HG02798 (cell line): ENCODE data around the gene AKAP12.
"Not testable (repeated sequence)": the region's sequence is repeated elsewhere in the genome, so short reads cannot be mapped to it uniquely, and the experiment has no call there.

Experiments used
- ATAC-seq: cut with Tn5 transposase; IDR thresholded peaks from one replicate; pipeline ENCODE4 v1.9.1; 2021; ENCODE audit warnings: mild to moderate bottlenecking; ENCODE audit not compliant: unreplicated experiment, poor library complexity

AKAP12 gene

DNA sequence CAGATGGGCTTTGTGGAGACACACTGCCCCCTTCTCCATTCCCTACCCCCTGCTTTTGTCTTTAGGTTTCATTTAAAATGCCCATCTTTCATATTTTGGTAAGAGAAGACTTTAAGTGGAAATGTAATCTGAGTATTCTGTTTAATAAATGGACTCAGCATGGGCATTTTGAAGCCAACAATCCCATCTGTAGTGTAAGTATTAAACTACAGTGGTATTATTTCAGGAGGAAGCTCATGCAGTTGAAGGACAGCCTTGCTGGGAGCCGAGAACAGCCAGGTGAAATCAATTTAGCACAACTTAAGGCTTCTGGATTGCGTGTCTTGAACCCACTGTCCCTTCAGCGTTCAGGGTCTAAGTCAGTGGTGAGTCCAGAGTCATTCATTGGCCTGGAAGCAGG is 63.5 kb downstream of the AKAP12 start:
- ATAC-seq, result no peak

DNA sequence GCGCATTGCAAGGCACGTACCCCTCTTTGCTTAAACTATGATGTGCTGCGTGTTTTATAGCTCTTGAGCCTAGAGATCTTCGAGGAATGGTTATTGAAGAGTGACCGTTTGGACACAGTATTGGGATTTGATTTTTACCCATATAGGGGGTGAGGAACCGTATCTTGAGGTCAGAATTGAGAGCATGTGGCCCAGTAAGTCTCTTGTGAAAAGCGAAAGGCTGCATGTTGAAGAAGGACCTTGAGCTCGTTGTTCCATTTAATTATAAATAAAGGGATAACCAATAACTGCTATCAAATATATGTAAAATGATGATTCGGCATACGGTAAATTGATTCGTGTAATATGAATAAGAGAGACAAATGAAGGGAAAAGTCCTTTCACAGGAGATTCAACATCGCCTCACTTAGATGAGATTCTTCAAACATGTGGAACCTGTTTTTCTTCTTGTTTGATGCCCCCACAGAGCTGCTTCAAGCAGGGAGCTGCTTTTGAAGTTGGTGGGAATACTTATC is 66.6 kb downstream of the AKAP12 start:
- no peak for ATAC-seq

DNA sequence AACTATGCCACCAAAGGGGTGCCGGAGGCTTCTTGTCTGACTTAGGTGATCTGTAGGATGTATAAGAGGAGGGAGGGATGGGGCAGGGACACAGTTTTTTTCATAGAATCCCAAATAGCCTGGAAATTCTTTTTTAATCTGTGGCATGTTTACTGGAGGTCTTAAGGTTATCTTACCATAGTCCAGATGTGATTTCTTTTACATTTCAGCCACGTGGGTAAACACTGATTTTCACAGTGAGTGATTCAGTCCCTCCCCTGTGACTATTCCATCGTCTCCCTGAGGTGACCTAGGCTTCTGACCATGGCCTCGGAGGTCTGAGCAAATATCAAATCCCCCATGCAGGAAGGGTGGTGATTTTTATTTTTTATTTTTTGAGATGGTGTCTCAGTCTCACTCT is 67.7 kb downstream of the AKAP12 start:
- no peak for ATAC-seq

DNA sequence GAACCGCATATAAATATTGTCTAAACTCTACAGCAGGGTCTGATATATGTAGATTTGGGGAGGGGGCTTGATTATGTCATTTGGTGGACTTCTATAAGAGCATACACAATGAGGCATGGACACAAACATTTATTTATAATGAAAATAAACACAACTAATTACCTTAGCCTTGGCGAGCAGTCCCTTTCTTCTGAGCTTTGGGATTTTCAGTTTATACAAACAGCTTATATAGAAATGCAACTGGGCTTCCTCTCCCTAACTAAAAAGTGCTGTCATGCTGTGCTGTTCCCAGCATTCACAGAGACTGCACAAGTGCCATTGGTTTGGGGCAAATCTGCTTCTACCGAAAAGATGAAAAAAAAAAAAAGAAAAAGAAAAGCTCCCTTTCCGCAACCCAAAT is 69.9 kb downstream of the AKAP12 start:
- ATAC-seq, result no peak

GRCh38 chr6:151310279-151310678 is 70.5 kb downstream of the AKAP12 start:
- no peak for ATAC-seq

DNA sequence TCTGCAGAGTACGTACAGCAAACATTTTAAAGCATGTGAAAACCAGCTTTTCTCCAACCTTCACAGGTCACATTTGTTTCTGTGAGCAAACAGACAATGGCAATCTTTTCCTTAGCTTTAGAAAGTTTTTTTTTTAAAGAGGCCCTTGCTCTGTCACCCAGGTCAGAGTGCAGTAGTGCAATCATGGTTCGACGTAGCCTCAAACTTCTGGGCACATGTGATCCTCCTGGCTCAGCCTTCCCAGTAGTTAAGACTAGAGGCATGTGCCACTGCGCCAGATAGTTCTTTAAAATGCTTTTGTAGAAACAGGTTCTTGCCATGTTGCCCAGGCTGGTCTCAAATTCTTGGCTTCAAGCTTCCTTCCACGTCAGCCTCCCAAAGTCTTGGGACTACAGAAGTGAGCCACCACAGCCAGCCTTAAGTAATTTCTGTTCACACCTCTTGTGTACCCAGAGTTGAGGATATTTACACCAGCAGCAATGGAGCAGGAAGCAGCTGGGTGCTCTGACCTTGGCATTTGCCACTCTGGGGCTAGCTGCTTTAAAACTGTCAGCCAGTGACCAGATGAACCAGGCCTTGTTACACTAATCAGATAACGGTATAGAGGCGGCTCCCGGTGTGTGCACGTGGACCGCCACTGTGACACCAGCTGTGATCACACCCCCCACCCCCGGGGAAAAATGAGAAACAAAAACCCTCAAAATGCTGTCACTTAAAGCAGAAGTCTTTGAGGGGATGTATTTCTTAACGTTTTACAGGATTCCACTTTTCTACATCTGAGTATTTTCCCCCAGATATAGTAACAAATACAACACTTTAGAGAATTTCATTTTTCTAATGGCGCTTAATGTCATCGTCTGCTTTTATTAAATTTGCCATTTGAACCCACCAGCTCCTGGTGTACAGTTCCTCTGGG is 71.3 kb downstream of the AKAP12 start:
- ATAC-seq, result no peak

GRCh38 chr6:151313066-151313491 is 73.3 kb downstream of the AKAP12 start:
- ATAC-seq, result no peak

- ATAC-seq, result not testable (repeated sequence)
Measured at GRCh38 chr6:151315661-151316060, 75.9 kb downstream of the AKAP12 start.

DNA sequence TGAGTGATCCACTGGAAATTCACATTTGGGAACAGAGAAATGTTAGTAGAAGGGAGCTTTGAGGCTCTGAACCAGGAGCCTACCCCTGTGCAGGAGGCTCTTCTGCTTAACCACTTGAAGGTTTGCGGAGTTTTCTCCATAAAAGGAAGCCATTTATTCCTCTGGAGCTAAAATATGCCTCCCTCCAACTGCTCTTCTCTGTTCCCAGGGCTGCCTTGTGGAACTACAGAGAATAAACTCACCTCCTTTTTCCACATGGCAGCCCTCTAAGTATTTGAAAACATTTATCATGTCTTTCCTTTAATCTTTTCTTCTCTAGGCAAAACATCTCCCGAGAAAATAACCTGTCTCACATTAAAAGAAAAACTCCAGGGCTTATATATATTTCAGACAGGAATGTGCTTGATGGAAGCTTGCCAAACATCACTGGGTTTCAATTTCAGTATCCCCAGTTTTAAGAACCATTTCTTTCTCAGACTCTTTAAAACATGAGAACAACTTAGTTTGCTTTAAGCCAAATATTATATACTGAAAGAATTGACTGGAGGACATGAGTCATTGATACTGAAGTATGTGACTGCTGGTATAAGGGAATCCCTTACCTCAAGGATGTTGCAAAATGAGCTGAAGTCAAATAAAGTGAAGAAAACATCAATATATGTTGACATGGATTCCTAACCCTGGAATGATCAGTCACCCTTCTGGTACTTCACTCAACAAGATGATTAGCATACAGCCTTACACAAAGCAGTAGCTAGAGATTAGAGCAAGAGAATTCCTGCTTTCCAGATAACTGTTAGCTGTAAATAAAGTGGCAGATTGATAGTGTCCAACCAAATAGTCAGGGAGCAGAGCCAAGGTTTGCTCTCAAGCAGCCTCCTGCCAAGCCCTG is 77.6 kb downstream of the AKAP12 start:
- ATAC-seq, result no peak

- ATAC-seq, result no peak
Measured at GRCh38 chr6:151317995-151318365, 78.2 kb downstream of the AKAP12 start.

GRCh38 chr6:151320140-151320539 is 80.4 kb downstream of the AKAP12 start:
- ATAC-seq, result no peak

GRCh38 chr6:151321438-151321837 is 81.7 kb downstream of the AKAP12 start:
- ATAC-seq, result no peak

DNA sequence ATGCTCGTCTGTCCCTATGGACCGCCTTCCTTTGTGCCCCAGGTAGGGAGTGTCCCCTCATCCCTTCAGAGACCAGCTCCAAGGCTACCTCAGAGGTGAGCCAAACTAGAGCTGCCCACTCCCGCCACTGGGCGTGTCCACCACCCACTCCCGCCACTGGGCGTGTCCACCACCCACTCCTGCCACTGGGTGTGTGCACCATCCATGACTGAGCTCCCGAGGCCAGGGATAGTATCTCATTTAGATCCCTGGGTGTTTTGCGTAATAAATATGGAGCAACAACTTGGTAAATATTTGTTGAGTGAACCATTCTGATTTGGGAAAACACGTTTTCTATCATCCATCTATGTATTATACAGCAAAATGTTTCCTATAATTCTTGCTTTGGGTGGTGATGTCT is 82.8 kb downstream of the AKAP12 start:
- no peak for ATAC-seq

DNA sequence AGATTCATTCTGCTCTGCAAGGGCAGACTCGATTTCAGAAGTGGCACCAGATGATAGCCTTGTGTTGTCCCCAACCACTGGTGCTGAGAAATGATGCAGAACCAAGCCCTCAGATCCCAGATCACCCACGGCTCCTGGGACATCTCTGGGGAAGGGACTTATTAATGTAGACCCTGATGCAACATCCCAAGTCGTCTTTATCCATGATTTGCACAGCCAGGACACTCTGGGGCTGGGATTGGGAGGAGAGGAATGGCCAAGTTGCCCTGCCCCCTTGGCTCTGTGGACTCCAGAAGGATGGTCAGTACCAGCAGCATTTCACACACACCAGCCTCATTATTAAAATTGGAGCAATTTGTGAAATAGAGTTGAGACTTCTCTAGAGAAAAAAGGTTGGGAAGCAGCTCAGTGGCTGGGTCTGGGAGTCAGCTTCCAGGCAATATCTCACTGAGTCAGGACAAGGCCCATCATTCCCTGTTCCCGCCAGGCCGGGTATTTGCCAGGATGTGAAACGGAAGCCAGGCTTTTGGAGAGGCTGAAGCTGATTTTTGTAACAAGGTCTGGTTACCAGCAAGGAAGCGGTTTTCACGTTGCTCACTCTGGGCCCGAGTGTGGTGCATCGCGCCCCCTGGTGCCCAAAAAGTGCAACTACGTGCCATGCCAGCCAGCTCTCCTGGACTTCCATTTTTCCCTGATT is 84.2 kb downstream of the AKAP12 start:
- ATAC-seq, result peak; percentile 78

DNA sequence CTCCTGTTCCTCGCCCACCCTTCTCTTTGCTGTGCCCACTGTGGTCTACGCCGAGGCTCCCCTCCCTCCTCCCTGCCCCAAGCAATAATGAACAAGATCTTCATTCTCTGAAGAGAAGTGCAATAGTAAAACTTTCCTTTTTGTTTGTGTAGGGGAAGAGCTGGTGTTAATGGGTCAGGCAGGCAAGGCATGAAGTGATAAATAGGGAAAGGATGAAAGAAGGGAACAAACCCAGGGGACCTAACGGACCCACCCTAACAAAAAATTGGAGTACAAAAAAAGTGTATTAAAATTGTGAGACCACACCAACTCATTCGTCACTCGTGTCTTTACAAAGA is 84.7 kb downstream of the AKAP12 start:
- peak; percentile 13 for ATAC-seq

GRCh38 chr6:151325075-151326050 is 85.6 kb downstream of the AKAP12 start:
- ATAC-seq, result no peak

DNA sequence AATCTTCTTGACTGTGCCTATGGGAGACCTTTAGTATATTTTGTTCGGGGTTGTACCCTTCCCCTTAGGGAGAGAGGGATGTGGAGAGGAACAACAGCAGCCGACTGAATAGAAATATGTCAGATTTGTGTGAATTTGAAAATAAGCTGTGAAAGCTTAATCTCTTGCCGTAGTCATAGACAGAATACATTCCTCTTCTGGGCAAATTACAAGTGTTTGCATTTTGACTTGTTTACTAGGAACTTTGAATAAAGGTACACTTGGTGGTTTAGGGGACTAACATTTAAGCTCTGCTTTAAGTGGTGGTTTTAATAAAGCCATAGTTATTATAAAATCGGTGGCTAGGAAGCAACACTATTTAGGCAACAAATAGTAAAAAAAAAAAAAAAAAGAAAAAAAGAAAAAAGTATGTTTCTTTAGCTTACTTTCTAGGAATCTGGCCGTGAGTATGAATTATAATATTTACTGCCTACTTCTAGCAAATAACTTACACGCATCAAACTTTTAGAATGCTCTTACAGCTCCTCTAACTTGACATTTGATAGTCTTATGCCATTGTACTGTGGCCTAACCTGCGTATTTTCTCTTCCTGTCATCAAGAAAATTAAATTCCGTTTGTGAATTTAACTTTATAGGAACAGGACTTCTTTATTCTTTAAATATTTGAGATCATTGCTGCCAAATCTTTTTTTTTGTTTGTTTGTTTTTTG is 86.5 kb downstream of the AKAP12 start:
- no peak for ATAC-seq

DNA sequence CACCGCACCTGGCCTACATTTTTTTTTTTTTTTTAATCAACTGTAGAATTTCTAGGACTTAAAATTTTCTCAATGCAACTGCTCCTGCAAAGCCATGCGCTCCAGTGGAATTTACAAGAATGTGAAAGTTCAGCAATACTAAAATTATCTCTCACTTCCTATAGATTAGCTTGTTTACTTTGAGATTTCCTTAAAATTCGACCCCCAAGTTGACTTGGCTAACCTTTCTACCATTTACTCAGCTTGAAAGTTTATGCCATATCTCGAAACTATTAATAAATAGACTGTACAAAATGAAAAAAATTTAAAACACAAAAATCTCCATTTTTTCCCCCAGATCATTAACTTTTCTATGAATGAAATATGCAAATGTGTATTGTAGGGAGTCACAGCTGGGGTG is 87.3 kb downstream of the AKAP12 start:
- ATAC-seq, result no peak
